ENCODE results near the gene RBBP8. TPM values are rescaled to one million over a fixed set of nuclear protein-coding genes. Genes with fewer than 3 reads are reported as not detected.

RBBP8 gene
- total RNA-seq, 4 donors from 2014 or later, result 12.4 to 23.9 (median 15.4) TPM

- no peak overlapping the region for H3K27ac ChIP-seq (replicated peaks in 1 of 4)
- H3K36me3 ChIP-seq, result no peaks in the 10 kb centered on the region
- no peaks in the 10 kb centered on the region for H3K27me3 ChIP-seq
- intact Hi-C loops (cut with DNase I), result no loop called here
- H3K9me3 ChIP-seq, result no peaks in the 10 kb centered on the region
- DNase-seq (ENCODE audit: extremely low spot score), result no peak
- H3K4me3 ChIP-seq, result no peak overlapping the region
- 82% methylated on average over 8 of the region's 8 CpGs for WGBS
- TF ChIP-seq POLR2A (IDR thresholded peaks at IDR 0.05; ENCODE audit: low read depth) (no peak), EP300 (IDR thresholded peaks at IDR 0.05) (no peak), POLR2AphosphoS5 (IDR thresholded peaks at IDR 0.05) (no peak)
- TF ChIP-seq, protein P1, sequence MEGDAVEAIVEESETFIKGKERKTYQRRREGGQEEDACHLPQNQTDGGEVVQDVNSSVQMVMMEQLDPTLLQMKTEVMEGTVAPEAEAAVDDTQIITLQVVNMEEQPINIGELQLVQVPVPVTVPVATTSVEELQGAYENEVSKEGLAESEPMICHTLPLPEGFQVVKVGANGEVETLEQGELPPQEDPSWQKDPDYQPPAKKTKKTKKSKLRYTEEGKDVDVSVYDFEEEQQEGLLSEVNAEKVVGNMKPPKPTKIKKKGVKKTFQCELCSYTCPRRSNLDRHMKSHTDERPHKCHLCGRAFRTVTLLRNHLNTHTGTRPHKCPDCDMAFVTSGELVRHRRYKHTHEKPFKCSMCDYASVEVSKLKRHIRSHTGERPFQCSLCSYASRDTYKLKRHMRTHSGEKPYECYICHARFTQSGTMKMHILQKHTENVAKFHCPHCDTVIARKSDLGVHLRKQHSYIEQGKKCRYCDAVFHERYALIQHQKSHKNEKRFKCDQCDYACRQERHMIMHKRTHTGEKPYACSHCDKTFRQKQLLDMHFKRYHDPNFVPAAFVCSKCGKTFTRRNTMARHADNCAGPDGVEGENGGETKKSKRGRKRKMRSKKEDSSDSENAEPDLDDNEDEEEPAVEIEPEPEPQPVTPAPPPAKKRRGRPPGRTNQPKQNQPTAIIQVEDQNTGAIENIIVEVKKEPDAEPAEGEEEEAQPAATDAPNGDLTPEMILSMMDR (IDR thresholded peaks at IDR 0.05), result no peak
- H3K4me1 ChIP-seq, result peaks cover 0 to 6% (median 4%) of the 10 kb centered on the region in 4 donors
Measured at GRCh38 chr18:23073996-23074606, 141.0 kb downstream of the RBBP8 start.

Small RNA genes lying within 50 kb of the gene (small RNA-seq; reads per million reads assigned to genes)
- 0 reads per million in 3 donors for gene RF00019
- gene RN7SL745P, result 0 reads per million in 3 donors

Other genes with a start within 250 kb of the RBBP8 start
- 1 to 10 TPM; 3.8 to 8.3 (median 6.4) TPM for gene CABLES1, start 202.2 kb downstream of the RBBP8 start, total RNA-seq

All from esophagus muscularis mucosa (tissue), 4 donors.